H9 (cell line): Measurements from ENCODE around the gene HYDIN. TPM values are rescaled to one million over a fixed set of nuclear protein-coding genes. Genes with fewer than 3 reads are reported as not detected.

Source experiments
- DNase-seq: peaks from one replicate; pipeline ENCODE4 v3.0.0-alpha.2; 2017
- H2AFZ ChIP-seq: one replicate; pipeline ENCODE4 v1.6.1; 2013; ENCODE audit warnings: mild to moderate bottlenecking, low read length, control low read depth, moderate library complexity
- H2AK5ac ChIP-seq: 2 replicates; pipeline ENCODE4 v1.6.1; 2013; ENCODE audit warnings: low read length, control low read depth, mixed read lengths; ENCODE audit not compliant: insufficient read length
- H2BK120ac ChIP-seq: one replicate; pipeline ENCODE4 v1.6.1; 2013; ENCODE audit warnings: low read depth, mild to moderate bottlenecking, low read length, control low read depth, inconsistent platforms; ENCODE audit not compliant: poor library complexity, severe bottlenecking
- H2BK12ac ChIP-seq: 2 replicates; pipeline ENCODE4 v1.6.1; 2013; ENCODE audit warnings: low read length, control low read depth, mixed read lengths, low read depth; ENCODE audit not compliant: insufficient read length
- H2BK15ac ChIP-seq: 2 replicates; pipeline ENCODE4 v1.6.1; 2013; ENCODE audit warnings: low read depth, low read length, control low read depth
- H2BK20ac ChIP-seq: one replicate; pipeline ENCODE4 v1.6.1; 2013; ENCODE audit warnings: low read depth, mild to moderate bottlenecking, low read length, control low read depth, inconsistent platforms; ENCODE audit not compliant: poor library complexity, severe bottlenecking
- H2BK5ac ChIP-seq: 2 replicates; pipeline ENCODE4 v1.6.1; 2013; ENCODE audit warnings: low read length, control low read depth, mixed read lengths; ENCODE audit not compliant: insufficient read length
- H3K14ac ChIP-seq: 2 replicates; pipeline ENCODE4 v1.6.1; 2013; ENCODE audit warnings: low read length, control low read depth; ENCODE audit not compliant: insufficient read depth
- H3K18ac ChIP-seq: 2 replicates; pipeline ENCODE4 v1.6.1; 2013; ENCODE audit warnings: low read depth, mild to moderate bottlenecking, mixed read lengths, low read length, control low read depth; ENCODE audit not compliant: insufficient read length
- H3K23ac ChIP-seq: 2 replicates; pipeline ENCODE4 v1.6.1; 2013; ENCODE audit warnings: low read length, control low read depth, mixed read lengths, low read depth; ENCODE audit not compliant: insufficient read length
- H3K23me2 ChIP-seq: 2 replicates; pipeline ENCODE4 v1.6.1; 2013; ENCODE audit warnings: low read depth, mild to moderate bottlenecking, mixed read lengths, low read length, control low read depth; ENCODE audit not compliant: insufficient read length, poor library complexity, severe bottlenecking
- H3K27ac ChIP-seq: 2 replicates; pipeline ENCODE4 v1.5.1; 2013; ENCODE audit warnings: low read length, control low read depth, mixed read lengths, low read depth; ENCODE audit not compliant: insufficient read length
- H3K27me3 ChIP-seq: 2 replicates; pipeline ENCODE4 v1.6.1; 2013; ENCODE audit warnings: low read length, control low read depth, inconsistent platforms; ENCODE audit not compliant: insufficient read depth
- H3K4ac ChIP-seq: 2 replicates; pipeline ENCODE4 v1.6.1; 2013; ENCODE audit warnings: low read depth, mild to moderate bottlenecking, control low read depth, inconsistent platforms, low read length, moderate library complexity
- H3K4me1 ChIP-seq: 2 replicates; pipeline ENCODE4 v1.6.1; 2013; ENCODE audit warnings: low read length, control low read depth, inconsistent platforms; ENCODE audit not compliant: insufficient read depth
- H3K4me2 ChIP-seq: 2 replicates; pipeline ENCODE4 v1.6.1; 2013; ENCODE audit warnings: low read length, control low read depth, mixed read lengths; ENCODE audit not compliant: insufficient read length, insufficient read depth
- H3K56ac ChIP-seq: 2 replicates; pipeline ENCODE4 v1.6.1; 2013; ENCODE audit warnings: low read depth, mild to moderate bottlenecking, mixed read lengths, low read length, control low read depth; ENCODE audit not compliant: insufficient read length
- H3K79me1 ChIP-seq: 2 replicates; pipeline ENCODE4 v1.6.1; 2013; ENCODE audit warnings: low read depth, mild to moderate bottlenecking, moderate library complexity, low read length, control low read depth, inconsistent platforms; ENCODE audit not compliant: insufficient read depth, poor library complexity, severe bottlenecking
- H3K79me2 ChIP-seq: 2 replicates; pipeline ENCODE4 v1.6.1; 2013; ENCODE audit warnings: low read length, control low read depth, inconsistent platforms; ENCODE audit not compliant: insufficient read depth
- H3K9ac ChIP-seq: 2 replicates; pipeline ENCODE4 v1.6.1; 2013; ENCODE audit warnings: low read length, control low read depth, mixed read lengths; ENCODE audit not compliant: insufficient read length; ENCODE audit errors: extremely low read depth
- H3K9me3 ChIP-seq: one replicate; pipeline ENCODE4 v1.6.1; 2013; ENCODE audit warnings: low read depth, low read length, inconsistent platforms; ENCODE audit not compliant: control insufficient read depth
- H3T11ph ChIP-seq: one replicate; pipeline ENCODE4 v1.6.1; 2013; ENCODE audit warnings: mild to moderate bottlenecking, low read length, control low read depth, inconsistent platforms
- H4K20me1 ChIP-seq: one replicate; pipeline ENCODE4 v1.6.1; 2013; ENCODE audit not compliant: control insufficient read depth, insufficient read length, insufficient read depth
- H4K5ac ChIP-seq: 2 replicates; pipeline ENCODE4 v1.6.1; 2013; ENCODE audit warnings: low read depth, mild to moderate bottlenecking, mixed read lengths, low read length, control low read depth; ENCODE audit not compliant: insufficient read length
- H4K8ac ChIP-seq: replicated peaks from 2 replicates; pipeline ENCODE4 v1.6.1; 2013; ENCODE audit warnings: low read length, control low read depth, mixed read lengths, low read depth; ENCODE audit not compliant: insufficient read length
- H4K91ac ChIP-seq: 2 replicates; pipeline ENCODE4 v1.6.1; 2013; ENCODE audit warnings: low read depth, mild to moderate bottlenecking, moderate library complexity, mixed read lengths, low read length, control low read depth; ENCODE audit not compliant: insufficient read length
- H3K27ac Mint-ChIP-seq, 3 experiments: 2 replicates in 2 of 3; 3 replicates in 1 of 3; pipeline ENCODE4 v1.8.0; 2020 to 2021; ENCODE audit warnings: mixed read lengths in 3 of 3, mild to moderate bottlenecking in 1 of 3, moderate library complexity in 1 of 3
- H3K27me3 Mint-ChIP-seq: 2 replicates; pipeline ENCODE4 v1.8.0; 2021; ENCODE audit warnings: low read depth, mild to moderate bottlenecking, moderate library complexity, mixed read lengths
- H3K36me3 Mint-ChIP-seq, 3 experiments: 2 replicates in 2 of 3; 3 replicates in 1 of 3; pipeline ENCODE4 v1.8.0; 2020 to 2021; ENCODE audit warnings: low read depth in 3 of 3, mixed read lengths in 3 of 3; ENCODE audit not compliant: insufficient read depth in 1 of 3
- H3K4me1 Mint-ChIP-seq, 2 experiments: 2 replicates each; pipeline ENCODE4 v1.8.0; 2020; ENCODE audit warnings: mixed read lengths in 2 of 2
- H3K4me3 Mint-ChIP-seq, 2 experiments: 2 replicates in 1 of 2; 3 replicates in 1 of 2; pipeline ENCODE4 v1.8.0; 2020 to 2021; ENCODE audit warnings: mild to moderate bottlenecking in 2 of 2, mixed read lengths in 2 of 2, moderate library complexity in 1 of 2
- H3K9me3 Mint-ChIP-seq, 2 experiments: 2 replicates in 1 of 2; 3 replicates in 1 of 2; pipeline ENCODE4 v1.8.0; 2020; ENCODE audit warnings: mild to moderate bottlenecking in 2 of 2, mixed read lengths in 2 of 2, moderate library complexity in 1 of 2
- WGBS: extraction: QIAGEN DNeasy Blood & Tissue Kit; methylation state at CpG from one replicate; pipeline ENCODE4 v1.1.7; 2013; ENCODE audit warnings: missing lambda C conversion rate, low lambda C conversion rate, mixed read lengths; ENCODE audit not compliant: insufficient read length; ENCODE audit errors: extremely low coverage; 5-methylcytosine and 5-hydroxymethylcytosine counted together
- total RNA-seq: library from RNA; stranded (reverse); gene quantifications from 2 replicates; pipeline ENCODE4 v1.2.1, GENCODE V29; 2021
- TF ChIP-seq, protein P1 (sequence below): fragments of 200-600 bp; sonication (generic); conservative IDR thresholded peaks from 3 replicates; pipeline ENCODE4 v1.8.0; 2021; ENCODE audit warnings: antibody characterized with exemption, mild to moderate bottlenecking

Gene HYDIN
- total RNA-seq, 1 experiment from 2014 or later: 1.7 TPM

DNA sequence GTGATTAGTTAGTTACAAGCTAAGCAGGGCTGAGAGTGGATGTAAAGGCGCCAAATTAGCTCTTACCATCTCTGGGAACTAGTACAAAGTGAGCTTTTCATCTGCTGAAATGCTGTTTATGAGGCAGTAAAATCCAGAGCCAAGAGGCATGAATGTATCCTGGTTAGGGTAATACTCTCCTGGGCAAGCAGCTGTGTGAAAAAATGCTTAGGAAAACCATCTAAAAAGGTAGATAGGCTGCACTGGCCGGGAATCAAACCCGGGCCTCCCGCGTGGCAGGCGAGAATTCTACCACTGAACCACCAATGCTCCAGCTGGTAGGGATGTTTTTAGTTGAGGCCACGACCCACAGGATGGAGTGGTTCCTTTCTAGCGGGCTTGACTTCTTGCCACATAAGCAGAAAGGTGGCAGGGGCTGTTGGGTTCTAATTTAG is 452.5 kb downstream of the HYDIN start:
- H3K27me3 ChIP-seq: no peaks in the 10 kb centered on the region
- H3K18ac ChIP-seq: no peak overlapping the region
- H2AFZ ChIP-seq: no peak overlapping the region
- no peak overlapping the region for H3K56ac ChIP-seq
- no peak overlapping the region for H4K91ac ChIP-seq
- no peaks in the 10 kb centered on the region for H3K4me1 ChIP-seq
- no peaks in the 10 kb centered on the region for H3K9me3 ChIP-seq
- no peak overlapping the region for H2AK5ac ChIP-seq
- Mint-ChIP-seq H3K4me1 (peaks cover 3 to 7% of the 10 kb centered on the region in 2 experiments), H3K27me3 (peaks cover 2% of the 10 kb centered on the region; the same call in 1 of the 2 replicates), H3K27ac (no peak overlapping the region), H3K9me3 (no peaks in the 10 kb centered on the region; a peak in 2 of 5 replicates), H3K4me3 (no peak overlapping the region), H3K36me3 (peaks cover 39 to 60% (median 45%) of the 10 kb centered on the region in 3 experiments)
- no peak overlapping the region for H3K27ac ChIP-seq
- no peak overlapping the region for H3T11ph ChIP-seq
- no peaks in the 10 kb centered on the region for H3K23me2 ChIP-seq
- H2BK20ac ChIP-seq: no peak overlapping the region
- no CpG with 5 or more reads among the region's 8 CpGs for WGBS
- H4K8ac ChIP-seq: no peak overlapping the region
- H2BK5ac ChIP-seq: no peak overlapping the region
- DNase-seq: no peak
- H3K79me2 ChIP-seq: no peaks in the 10 kb centered on the region
- no peaks in the 10 kb centered on the region for H4K20me1 ChIP-seq
- no peak overlapping the region for H3K4me2 ChIP-seq
- no peaks in the 10 kb centered on the region for H3K79me1 ChIP-seq
- H3K9ac ChIP-seq: no peak overlapping the region
- H3K14ac ChIP-seq: no peak overlapping the region
- no peak overlapping the region for H4K5ac ChIP-seq
- TF ChIP-seq, protein P1, sequence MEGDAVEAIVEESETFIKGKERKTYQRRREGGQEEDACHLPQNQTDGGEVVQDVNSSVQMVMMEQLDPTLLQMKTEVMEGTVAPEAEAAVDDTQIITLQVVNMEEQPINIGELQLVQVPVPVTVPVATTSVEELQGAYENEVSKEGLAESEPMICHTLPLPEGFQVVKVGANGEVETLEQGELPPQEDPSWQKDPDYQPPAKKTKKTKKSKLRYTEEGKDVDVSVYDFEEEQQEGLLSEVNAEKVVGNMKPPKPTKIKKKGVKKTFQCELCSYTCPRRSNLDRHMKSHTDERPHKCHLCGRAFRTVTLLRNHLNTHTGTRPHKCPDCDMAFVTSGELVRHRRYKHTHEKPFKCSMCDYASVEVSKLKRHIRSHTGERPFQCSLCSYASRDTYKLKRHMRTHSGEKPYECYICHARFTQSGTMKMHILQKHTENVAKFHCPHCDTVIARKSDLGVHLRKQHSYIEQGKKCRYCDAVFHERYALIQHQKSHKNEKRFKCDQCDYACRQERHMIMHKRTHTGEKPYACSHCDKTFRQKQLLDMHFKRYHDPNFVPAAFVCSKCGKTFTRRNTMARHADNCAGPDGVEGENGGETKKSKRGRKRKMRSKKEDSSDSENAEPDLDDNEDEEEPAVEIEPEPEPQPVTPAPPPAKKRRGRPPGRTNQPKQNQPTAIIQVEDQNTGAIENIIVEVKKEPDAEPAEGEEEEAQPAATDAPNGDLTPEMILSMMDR: no peak
- no peak overlapping the region for H2BK12ac ChIP-seq
- H3K4ac ChIP-seq: no peak overlapping the region
- H2BK120ac ChIP-seq: no peak overlapping the region
- no peak overlapping the region for H2BK15ac ChIP-seq
- no peak overlapping the region for H3K23ac ChIP-seq
